HepG2 (cell line): ENCODE results near the gene GRIN3A. TPM values are rescaled to one million over a fixed set of nuclear protein-coding genes. Genes with fewer than 3 reads are reported as not detected.

Experiments
- ATAC-seq: fragments of 200-7000 bp; cut with Tn5 transposase; 3 replicates; pipeline ENCODE4 v1.9.1; 2020; ENCODE audit warnings: mild to moderate bottlenecking, moderate library complexity
- Bru-seq: library from RNA; stranded (reverse); fragments of 400-500 nt; gene quantifications from one replicate; lab custom pipeline; 2021; lab: Mats Ljungman, UMichigan
- BruChase-seq, 2 experiments: library from RNA; stranded (reverse); fragments of 400-500 nt; gene quantifications; one replicate each; lab custom pipeline; 2021; lab: Mats Ljungman, UMichigan
- BruUV-seq: library from RNA; stranded (reverse); fragments of 400-500 nt; replicated peaks from 2 replicates; lab custom pipeline; 2021; lab: Mats Ljungman, UMichigan
- CTCF ChIA-PET: fragments of 300-600 bp; formaldehyde crosslinking; extraction: SDS; loops from one replicate; lab custom pipeline; 2021; ENCODE audit warnings: low total read pairs, inconsistent platforms, low intra/inter-chr PET ratio; lab: Yijun Ruan, JAX
- POLR2A ChIA-PET: fragments of 350-600 bp; sonication (Branson Sonifier 250); formaldehyde crosslinking; loops from one replicate; lab custom pipeline; 2020; ENCODE audit warnings: antibody characterized with exemption, inconsistent platforms; lab: Yijun Ruan, JAX
- DNase-seq: peaks from one replicate; pipeline ENCODE4 v3.0.0-alpha.2; 2015; ENCODE audit warnings: low spot score
- FAIRE-seq: peaks from 3 replicates; lab custom pipeline; 2011; peaks lifted over from hg19 to GRCh38; lab: Jason Lieb, UNC
- H2AFZ ChIP-seq: one replicate; pipeline ENCODE4 v1.6.1; 2011; ENCODE audit warnings: low read length, inconsistent platforms
- H3K27ac ChIP-seq: fragments of 300-600 bp; 3 replicates; pipeline ENCODE4 v1.8.0; 2011; ENCODE audit warnings: mixed run types, mild to moderate bottlenecking, mixed read lengths, low read length, inconsistent platforms; ENCODE audit not compliant: insufficient read depth; ENCODE audit errors: extremely low read length
- H3K27me3 ChIP-seq, 2 experiments: fragments of 200-600 bp in 1 of 2; 2 replicates in 1 of 2; 3 replicates in 1 of 2; pipeline versions ENCODE4 v1.6.0 to v1.8.0; 2011; ENCODE audit warnings: low read length in 2 of 2, mild to moderate bottlenecking in 2 of 2, moderate library complexity in 2 of 2, inconsistent platforms in 1 of 2; ENCODE audit not compliant: insufficient read depth in 2 of 2, control insufficient read depth in 1 of 2
- H3K36me3 ChIP-seq, 2 experiments: fragments of 200-600 bp in 1 of 2; replicated peaks in 1 of 2; 2 replicates in 1 of 2; 3 replicates in 1 of 2; pipeline versions ENCODE4 v1.5.1 to v1.8.0; 2011; ENCODE audit warnings: low read length in 2 of 2, inconsistent platforms in 1 of 2; ENCODE audit not compliant: insufficient read depth in 2 of 2, control insufficient read depth in 1 of 2
- H3K4me1 ChIP-seq: 2 replicates; pipeline ENCODE4 v1.5.1; 2012; ENCODE audit warnings: low read length, inconsistent platforms; ENCODE audit not compliant: insufficient read depth
- H3K4me2 ChIP-seq: 2 replicates; pipeline ENCODE4 v1.6.0; 2011; ENCODE audit warnings: low read depth, low read length, inconsistent platforms
- H3K4me3 ChIP-seq, 3 experiments: fragments of 200-600 bp in 1 of 3; sonication (generic), shearing (Covaris generic) in 1 of 3; replicated peaks in 1 of 3; 2 replicates each; pipeline ENCODE4 v1.5.1; 2011 to 2016; ENCODE audit warnings: low read length in 3 of 3, inconsistent platforms in 2 of 3, low read depth in 2 of 3, mild to moderate bottlenecking in 2 of 3, control low read depth in 1 of 3, mixed read lengths in 1 of 3; ENCODE audit not compliant: insufficient read depth in 1 of 3
- H3K79me2 ChIP-seq: one replicate; pipeline ENCODE4 v1.6.1; 2011; ENCODE audit warnings: low read length, inconsistent platforms; ENCODE audit not compliant: insufficient read depth
- H3K9ac ChIP-seq: 2 replicates; pipeline ENCODE4 v1.6.0; 2011; ENCODE audit warnings: mild to moderate bottlenecking, low read depth, low read length, inconsistent platforms; ENCODE audit not compliant: insufficient read depth
- H3K9me3 ChIP-seq: 2 replicates; pipeline ENCODE4 v1.5.1; 2012; ENCODE audit warnings: mild to moderate bottlenecking, low read length
- H4K20me1 ChIP-seq: 2 replicates; pipeline ENCODE4 v1.6.0; 2011; ENCODE audit warnings: inconsistent platforms, mild to moderate bottlenecking, low read length, moderate library complexity; ENCODE audit not compliant: insufficient read depth
- ATRX ChIP-seq: sonication (generic); formaldehyde crosslinking; IDR thresholded peaks from 2 replicates; pipeline ENCODE4 v1.4.0; 2020; ENCODE audit warnings: missing genetic modification reagents, borderline replicate concordance
- CTCF ChIP-seq: sonication (generic); formaldehyde crosslinking; IDR thresholded peaks from 2 replicates; pipeline ENCODE4 v1.5.0; 2020; ENCODE audit warnings: mild to moderate bottlenecking, missing genetic modification reagents, moderate library complexity
- STAG1 ChIP-seq: sonication (generic); formaldehyde crosslinking; IDR thresholded peaks from 2 replicates; pipeline ENCODE4 v1.4.0; 2020; ENCODE audit warnings: missing genetic modification reagents
- ZBTB14 ChIP-seq: sonication (generic); formaldehyde crosslinking; IDR thresholded peaks from 2 replicates; pipeline ENCODE4 v1.4.0; 2020; ENCODE audit warnings: missing genetic modification reagents
- ZNF205 ChIP-seq: IDR thresholded peaks from 2 replicates; pipeline ENCODE4 v1.6.1; 2018; ENCODE audit warnings: missing biosample characterization, missing genetic modification reagents
- ZNF644 ChIP-seq: IDR thresholded peaks from 2 replicates; pipeline ENCODE4 v1.6.1; 2016; ENCODE audit warnings: low read depth
- ZNF652 ChIP-seq: IDR thresholded peaks from 2 replicates; pipeline ENCODE4 v1.6.1; 2016; ENCODE audit warnings: low read depth, borderline replicate concordance
- ZSCAN25 ChIP-seq: sonication (generic); formaldehyde crosslinking; IDR thresholded peaks from 2 replicates; pipeline ENCODE4 v1.8.0; 2022; ENCODE audit warnings: mild to moderate bottlenecking, missing genetic modification reagents
- WGBS: methylation state at CpG from one replicate; pipeline ENCODE4 v1.1.6; 2017; ENCODE audit warnings: low lambda C conversion rate; 5-methylcytosine and 5-hydroxymethylcytosine counted together
- in situ Hi-C: cut with HindIII; loops from 2 replicates; pipeline ENCODE4 v1.10.0; 2017; ENCODE audit warnings: low pct_unique_long_range_greater_than_20kb; ENCODE audit not compliant: extremely low pct_ligation_motif_present
- intact Hi-C: fragments of 100-400 bp; cut with micrococcal nuclease; formaldehyde crosslinking; loops from one replicate; pipeline ENCODE4 v1.10.0; 2022; ENCODE audit not compliant: unreplicated experiment
- long read RNA-seq, 2 experiments: library from RNA in 1 of 2; library from polyadenylated mRNA in 1 of 2; stranded (forward) in 1 of 2; unstranded in 1 of 2; transcript quantifications; one replicate each; pipeline ENCODE4 v2.0.0, GENCODE V29; 2019 to 2022
- polyA minus RNA-seq, 3 experiments: library from RNA; depleted of rRNA, polyadenylated mRNA; stranded (reverse); fragments of >200 nt; gene quantifications; 2 replicates each; pipeline ENCODE4 v1.2.3, GENCODE V29; 2011; ENCODE audit warnings: low replicate concordance in 1 of 3
- polyA plus RNA-seq, 8 experiments: library from polyadenylated mRNA; depleted of rRNA in 3 of 8; stranded (reverse) in 7 of 8; unstranded in 1 of 8; fragments of >200 nt; fragmentation: Illumina TruSeq in 4 of 8; extraction: Trizol in 4 of 8; gene quantifications; 2 replicates each; pipeline versions ENCODE4 v1.2.1 to v1.2.3, GENCODE V29; 2011 to 2016; ENCODE audit warnings: low read depth in 4 of 8, missing spikeins in 1 of 8, mixed read lengths in 1 of 8; ENCODE audit not compliant: insufficient read depth in 1 of 8
- total RNA-seq, 5 experiments: library from RNA; depleted of rRNA; stranded (reverse); fragments of >200 nt; fragmentation: Illumina TruSeq; extraction: Trizol; gene quantifications; 2 replicates each; pipeline ENCODE4 v1.2.3, GENCODE V29; 2016; ENCODE audit warnings: low read depth in 1 of 5

The GRIN3A gene
- not detected in 2 replicates for total RNA-seq (2016; rRNA removed; fragmentation: Illumina TruSeq; extraction: Trizol)
- not detected in 2 replicates for total RNA-seq (2016; cell fraction: cytosol; rRNA removed; fragmentation: Illumina TruSeq; extraction: Trizol; ENCODE audit: low read depth)
- not detected in 2 replicates for total RNA-seq (2016; cell fraction: insoluble cytoplasmic fraction; rRNA removed; fragmentation: Illumina TruSeq; extraction: Trizol)
- not detected in 2 replicates for total RNA-seq (2016; cell fraction: membrane; rRNA removed; fragmentation: Illumina TruSeq; extraction: Trizol)
- total RNA-seq (2016; cell fraction: nucleus; rRNA removed; fragmentation: Illumina TruSeq; extraction: Trizol): not detected in 2 replicates
- not detected in 2 replicates for polyA plus RNA-seq (2011; rRNA removed)
- not detected in 2 replicates for polyA plus RNA-seq (2011; cell fraction: cytosol; rRNA removed)
- not detected in 2 replicates for polyA plus RNA-seq (2011; cell fraction: nucleus; rRNA removed)
- polyA plus RNA-seq (2012): 0.05 and 0.07 TPM in 2 replicates
- polyA plus RNA-seq (2016; cell fraction: cytosol; fragmentation: Illumina TruSeq; extraction: Trizol; ENCODE audit: low read depth): not detected in 2 replicates
- not detected in 2 replicates for polyA plus RNA-seq (2016; cell fraction: insoluble cytoplasmic fraction; fragmentation: Illumina TruSeq; extraction: Trizol; ENCODE audit: low read depth)
- not detected in 2 replicates for polyA plus RNA-seq (2016; cell fraction: membrane; fragmentation: Illumina TruSeq; extraction: Trizol; ENCODE audit: low read depth)
- not detected in 2 replicates for polyA plus RNA-seq (2016; cell fraction: nucleus; fragmentation: Illumina TruSeq; extraction: Trizol; ENCODE audit: insufficient read depth, low read depth)
- not detected in 2 replicates for polyA minus RNA-seq (2011; rRNA and poly(A)+ RNA removed; ENCODE audit: low replicate concordance)
- polyA minus RNA-seq (2011; cell fraction: cytosol; rRNA and poly(A)+ RNA removed): not detected in 2 replicates
- not detected in 2 replicates for polyA minus RNA-seq (2011; cell fraction: nucleus; rRNA and poly(A)+ RNA removed)
- percentile 1 among the genes with signal in this experiment for Bru-seq, nascent RNA
- not detected for BruChase-seq, experiment 1, labeled RNA remaining after a 6-hour chase
- BruChase-seq, experiment 2, labeled RNA remaining after a 2-hour chase: not detected
- long read RNA-seq, experiment 1: 0 reads
- long read RNA-seq, experiment 2: 0 reads

GRCh38 chr9:101738566-101739183 lies at the start of gene GRIN3A:
GRIN3A (minus strand) TSS chr9:101738647; CDS start chr9:101737979, 668 bp downstream.
- 8% methylated on average over 26 of the region's 26 CpGs for WGBS
- H3K27me3 ChIP-seq: peaks cover 2 to 34% of the 10 kb centered on the region in 2 experiments; a peak in 4 of 5 replicates
- FAIRE-seq: no peak
- H3K9me3 ChIP-seq: no peaks in the 10 kb centered on the region
- no TSS peak for BruUV-seq
- no peaks in the 10 kb centered on the region for H3K4me1 ChIP-seq
- CTCF ChIA-PET: no interaction called here
- H3K9ac ChIP-seq: no peak within 1 kb of the TSS
- no peaks in the 10 kb centered on the region for H3K79me2 ChIP-seq
- no peak for DNase-seq
- peak; percentile 89 for ATAC-seq
- in situ Hi-C loops: no loop called here
- H3K4me2 ChIP-seq: peak within 1 kb of the TSS; percentile 54
- no peak within 1 kb of the TSS for H3K27ac ChIP-seq
- no peak within 1 kb of the TSS for H2AFZ ChIP-seq
- no peaks in the 10 kb centered on the region for H3K36me3 ChIP-seq
- intact Hi-C loops: no loop called here
- TF ChIP-seq STAG1 (CRISPR knock-in tag): peak; percentile 39; the same call in 1 of the 2 replicates
- TF ChIP-seq ATRX (CRISPR knock-in tag): no peak
- peak; percentile 98 for TF ChIP-seq ZNF205 (CRISPR knock-in tag)
- no peak for TF ChIP-seq ZSCAN25 (CRISPR knock-in tag)
- peak; percentile 23; the same call in 1 of the 2 replicates for TF ChIP-seq ZNF652 (CRISPR knock-in tag)
- peak; percentile 50 for TF ChIP-seq CTCF (CRISPR knock-in tag)
- no peak for TF ChIP-seq ZNF644 (CRISPR knock-in tag)
- no peak for TF ChIP-seq ZBTB14
- H4K20me1 ChIP-seq: no peaks in the 10 kb centered on the region
- H3K4me3 ChIP-seq: peak within 1 kb of the TSS in 2 of 3 experiments; percentile 31 to 51; a peak in 2 of 6 replicates
- POLR2A ChIA-PET: no interaction called here
